Endodermal cell (in vitro differentiated cells): ENCODE data around the gene KCNK1. TPM values are rescaled to one million over a fixed set of nuclear protein-coding genes. Genes with fewer than 3 reads are reported as not detected.

Experiments
- DNase-seq: peaks from one replicate; pipeline ENCODE4 v3.0.0-alpha.2; 2017
- H3K27ac ChIP-seq: 2 replicates; pipeline ENCODE4 v1.5.1; 2013; ENCODE audit warnings: mild to moderate bottlenecking, low read depth, low read length, moderate library complexity
- H3K27me3 ChIP-seq: 2 replicates; pipeline ENCODE4 v1.6.1; 2013; ENCODE audit warnings: mild to moderate bottlenecking, low read length, moderate library complexity; ENCODE audit not compliant: insufficient read depth, control insufficient read depth, poor library complexity, severe bottlenecking
- H3K36me3 ChIP-seq: 2 replicates; pipeline ENCODE4 v1.7.0; 2013; ENCODE audit warnings: mild to moderate bottlenecking, low read length, moderate library complexity; ENCODE audit not compliant: control insufficient read depth, insufficient read depth
- H3K4me1 ChIP-seq: one replicate; pipeline ENCODE4 v1.7.0; 2013; ENCODE audit warnings: low read length; ENCODE audit not compliant: control insufficient read depth, insufficient read depth
- H3K4me3 ChIP-seq: 2 replicates; pipeline ENCODE4 v1.5.1; 2013; ENCODE audit warnings: mild to moderate bottlenecking, low read length, moderate library complexity
- H3K9ac ChIP-seq: 2 replicates; pipeline ENCODE4 v1.6.1; 2013; ENCODE audit warnings: mild to moderate bottlenecking, low read length, moderate library complexity; ENCODE audit not compliant: poor library complexity, severe bottlenecking; ENCODE audit errors: extremely low read depth
- H3K9me3 ChIP-seq: 2 replicates; pipeline ENCODE4 v1.6.1; 2013; ENCODE audit warnings: mild to moderate bottlenecking, low read length, moderate library complexity; ENCODE audit not compliant: control insufficient read depth
- H3K27ac Mint-ChIP-seq: 2 replicates; pipeline ENCODE4 v1.8.0; 2020; ENCODE audit warnings: mixed read lengths
- H3K27me3 Mint-ChIP-seq: 2 replicates; pipeline ENCODE4 v1.8.0; 2021; ENCODE audit warnings: mild to moderate bottlenecking, mixed read lengths; ENCODE audit not compliant: insufficient read depth
- H3K36me3 Mint-ChIP-seq: 2 replicates; pipeline ENCODE4 v1.8.0; 2020; ENCODE audit warnings: low read depth, mixed read lengths
- H3K4me1 Mint-ChIP-seq: 2 replicates; pipeline ENCODE4 v1.8.0; 2020; ENCODE audit warnings: mixed read lengths
- H3K4me3 Mint-ChIP-seq: 2 replicates; pipeline ENCODE4 v1.8.0; 2020; ENCODE audit warnings: mild to moderate bottlenecking, moderate library complexity, mixed read lengths
- H3K9me3 Mint-ChIP-seq: 2 replicates; pipeline ENCODE4 v1.8.0; 2020; ENCODE audit warnings: mild to moderate bottlenecking, mixed read lengths
- CTCF ChIP-seq: fragments of 200-600 bp; sonication (generic); conservative IDR thresholded peaks from 2 replicates; pipeline ENCODE4 v1.5.0; 2021; ENCODE audit warnings: antibody characterized with exemption, mild to moderate bottlenecking
- WGBS, 2 experiments: methylation state at CpG; one replicate each; pipeline versions ENCODE4 v1.1.5 to v1.1.7; 2013; ENCODE audit warnings: missing lambda C conversion rate in 2 of 2, mixed read lengths in 1 of 2; ENCODE audit not compliant: insufficient coverage in 1 of 2, insufficient read length in 1 of 2; 5-methylcytosine and 5-hydroxymethylcytosine counted together
- long read RNA-seq, 4 experiments: library from polyadenylated mRNA in 2 of 4; library from RNA in 1 of 4; library from capped mRNA in 1 of 4; stranded (forward) in 3 of 4; unstranded in 1 of 4; transcript quantifications; one replicate each; pipeline ENCODE4 v2.0.0, GENCODE V29; 2020 to 2021; ENCODE audit warnings: inconsistent platforms in 1 of 4
- polyA plus RNA-seq, 2 experiments: library from polyadenylated mRNA; stranded (reverse); fragments of 50-300 nt; gene quantifications; one replicate each; pipeline ENCODE4 v1.2.3, GENCODE V29; 2013
- total RNA-seq, 2 donors: library from RNA; stranded (reverse); fragmentation: NEBNext Ultra II Directional in 1 of 2; extraction: Animal tissue kit (Norgen Biotek cat#: 25700) in 1 of 2; gene quantifications; 2 replicates in 1 of 2; 3 replicates in 1 of 2; pipeline ENCODE4 v1.2.1, GENCODE V29; 2021

KCNK1 gene
- 10 to 100 TPM; 50.1 to 55.7 TPM for total RNA-seq
- polyA plus RNA-seq (2013, experiment 1 of 2), result 6.4 TPM
- polyA plus RNA-seq (2013, experiment 2 of 2), result 5.9 TPM
- long read RNA-seq, experiment 1, transcript KCNK1-202 (3 exons, 2,161 nt), result major isoform, 22 of 33 reads
- long read RNA-seq, experiment 1, partial matches to known transcripts, result 2 of 33 reads
- long read RNA-seq, experiment 1, other reads (novel, unspliced or antisense), result 9 of 33 reads
- long read RNA-seq, experiment 2, transcript KCNK1-202 (3 exons, 2,161 nt), result major isoform, 113 of 124 reads
- long read RNA-seq, experiment 2, partial matches to known transcripts, result 2 of 124 reads
- long read RNA-seq, experiment 2, other reads (novel, unspliced or antisense), result 9 of 124 reads
- long read RNA-seq, experiment 3, transcript KCNK1-202 (3 exons, 2,161 nt), result major isoform, 114 of 120 reads
- long read RNA-seq, experiment 3, partial matches to known transcripts, result 0 of 120 reads
- long read RNA-seq, experiment 3, other reads (novel, unspliced or antisense), result 6 of 120 reads
- long read RNA-seq, experiment 4, transcript KCNK1-202 (3 exons, 2,161 nt), result major isoform, 93 of 102 reads
- long read RNA-seq, experiment 4, partial matches to known transcripts, result 3 of 102 reads
- long read RNA-seq, experiment 4, other reads (novel, unspliced or antisense), result 6 of 102 reads

- WGBS, 2 experiments, result 1% methylated on average over 70 of the region's 70 CpGs; no CpG with 5 or more reads in 1 of the 2 experiments
- H3K4me1 ChIP-seq, result peaks cover 3% of the 10 kb centered on the region
- peak within 1 kb of the TSS; percentile 95 for H3K4me3 ChIP-seq
- peaks cover 15% of the 10 kb centered on the region for H3K36me3 ChIP-seq
- peaks cover 27% of the 10 kb centered on the region for H3K4me1 Mint-ChIP-seq
- H3K27ac Mint-ChIP-seq, result peak within 1 kb of the TSS; percentile 95
- H3K9me3 Mint-ChIP-seq, result no peaks in the 10 kb centered on the region
- DNase-seq, result peak; percentile 94
- H3K4me3 Mint-ChIP-seq, result peak within 1 kb of the TSS; percentile 91
- peaks cover 23% of the 10 kb centered on the region for H3K27me3 Mint-ChIP-seq
- TF ChIP-seq CTCF, result no peak
- no peaks in the 10 kb centered on the region for H3K9me3 ChIP-seq
- peaks cover 20% of the 10 kb centered on the region for H3K36me3 Mint-ChIP-seq
- H3K27me3 ChIP-seq, result no peaks in the 10 kb centered on the region
- H3K27ac ChIP-seq, result no peak within 1 kb of the TSS
- peak within 1 kb of the TSS; percentile 65 for H3K9ac ChIP-seq
Observed at GRCh38 chr1:233613252-233614172, at the start of gene KCNK1. Gene KCNK1, plus strand, starts transcription at chr1:233614106. Its CDS starts 66 bp downstream, at chr1:233614172.

GRCh38 chr1:233565313-233565712 lies 48.6 kb upstream of the KCNK1 start:
- Histone ChIP-seq H3K4me3 (no peak overlapping the region), H3K4me1 (no peaks in the 10 kb centered on the region), H3K27me3 (no peaks in the 10 kb centered on the region), H3K9ac (no peak overlapping the region), H3K27ac (no peak overlapping the region), H3K9me3 (peaks cover 40% of the 10 kb centered on the region), H3K36me3 (no peaks in the 10 kb centered on the region)
- Mint-ChIP-seq H3K4me1 (no peaks in the 10 kb centered on the region), H3K9me3 (peaks cover 20% of the 10 kb centered on the region), H3K36me3 (no peaks in the 10 kb centered on the region), H3K27ac (no peak overlapping the region), H3K27me3 (no peaks in the 10 kb centered on the region), H3K4me3 (no peak overlapping the region)
- DNase-seq, result no peak
- 91% methylated on average over 2 of the region's 2 CpGs; no CpG with 5 or more reads in 1 of the 2 experiments for WGBS, 2 experiments
- TF ChIP-seq CTCF, result no peak

DNA sequence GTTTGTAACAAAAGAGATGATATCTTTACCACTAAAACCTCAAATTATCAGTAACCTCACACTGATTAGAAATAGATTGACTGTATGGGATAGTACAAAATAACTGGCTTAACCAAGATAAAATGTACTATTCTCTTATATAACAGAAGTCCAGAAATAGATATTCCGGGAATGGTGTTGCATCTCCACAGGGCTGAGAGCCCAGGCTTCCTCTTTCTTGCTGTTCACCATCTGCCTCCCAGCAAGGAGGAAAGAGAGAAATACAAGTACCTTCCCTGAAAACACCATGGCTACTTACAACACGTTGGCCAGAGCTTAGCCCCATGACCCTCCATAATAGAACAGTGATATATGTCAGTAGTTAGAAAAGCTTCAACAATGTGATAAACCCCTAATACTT lies 47.0 kb upstream of the KCNK1 start:
- no peak overlapping the region for H3K9ac ChIP-seq
- no peaks in the 10 kb centered on the region for H3K4me1 ChIP-seq
- Mint-ChIP-seq H3K9me3 (peaks cover 11% of the 10 kb centered on the region), H3K4me1 (no peaks in the 10 kb centered on the region), H3K27me3 (no peaks in the 10 kb centered on the region), H3K27ac (no peak overlapping the region), H3K4me3 (no peak overlapping the region), H3K36me3 (no peaks in the 10 kb centered on the region)
- no peak overlapping the region for H3K27ac ChIP-seq
- no peak overlapping the region for H3K4me3 ChIP-seq
- H3K9me3 ChIP-seq, result peaks cover 29% of the 10 kb centered on the region
- no peak for DNase-seq
- H3K27me3 ChIP-seq, result no peaks in the 10 kb centered on the region
- no peaks in the 10 kb centered on the region for H3K36me3 ChIP-seq
- 83 to 89% methylated on average over 1 of the region's 2 CpGs for WGBS, 2 experiments
- no peak for TF ChIP-seq CTCF
